Endothelial cell (in vitro differentiated cells): Measurements from ENCODE around the gene CA10. TPM values are rescaled to one million over a fixed set of nuclear protein-coding genes. Genes with fewer than 3 reads are reported as not detected.

Experiments
- DNase-seq: peaks from one replicate; pipeline ENCODE4 v3.0.0; 2021; ENCODE audit warnings: low spot score
- H3K27ac Mint-ChIP-seq: one replicate; pipeline ENCODE4 v1.8.0; 2021; ENCODE audit warnings: mixed read lengths, inconsistent platforms; ENCODE audit not compliant: unreplicated experiment
- H3K27me3 Mint-ChIP-seq: one replicate; pipeline ENCODE4 v1.8.0; 2021; ENCODE audit warnings: mild to moderate bottlenecking, moderate library complexity, mixed read lengths, inconsistent platforms; ENCODE audit not compliant: unreplicated experiment
- H3K36me3 Mint-ChIP-seq: one replicate; pipeline ENCODE4 v1.8.0; 2021; ENCODE audit warnings: mild to moderate bottlenecking, low read depth, mixed read lengths, inconsistent platforms; ENCODE audit not compliant: unreplicated experiment
- H3K4me1 Mint-ChIP-seq: one replicate; pipeline ENCODE4 v1.8.0; 2021; ENCODE audit warnings: mild to moderate bottlenecking, mixed read lengths, inconsistent platforms; ENCODE audit not compliant: unreplicated experiment
- H3K4me3 Mint-ChIP-seq: one replicate; pipeline ENCODE4 v1.8.0; 2021; ENCODE audit warnings: mild to moderate bottlenecking, mixed read lengths, inconsistent platforms; ENCODE audit not compliant: unreplicated experiment
- H3K9me3 Mint-ChIP-seq: one replicate; pipeline ENCODE4 v1.8.0; 2021; ENCODE audit warnings: mixed read lengths, inconsistent platforms; ENCODE audit not compliant: unreplicated experiment
- total RNA-seq: library from RNA; stranded (reverse); fragmentation: NEBNext Ultra II Directional; extraction: Animal tissue kit (Norgen Biotek cat#: 25700); gene quantifications from one replicate; pipeline ENCODE4 v1.2.1, GENCODE V29; 2021; ENCODE audit not compliant: unreplicated experiment
- TF ChIP-seq, protein P1 (sequence below): fragments of 200-600 bp; sonication (generic); IDR thresholded peaks from one replicate; pipeline ENCODE4 v1.5.0; 2021; ENCODE audit warnings: antibody characterized with exemption; ENCODE audit not compliant: unreplicated experiment

CA10 gene
- total RNA-seq, 1 donor from 2014 or later: not detected

- Mint-ChIP-seq H3K27ac (no peak overlapping the region), H3K4me3 (no peak overlapping the region), H3K36me3 (no peaks in the 10 kb centered on the region), H3K27me3 (peaks cover 2% of the 10 kb centered on the region), H3K4me1 (no peaks in the 10 kb centered on the region), H3K9me3 (no peaks in the 10 kb centered on the region)
- no peak for DNase-seq
- TF ChIP-seq, protein P1, sequence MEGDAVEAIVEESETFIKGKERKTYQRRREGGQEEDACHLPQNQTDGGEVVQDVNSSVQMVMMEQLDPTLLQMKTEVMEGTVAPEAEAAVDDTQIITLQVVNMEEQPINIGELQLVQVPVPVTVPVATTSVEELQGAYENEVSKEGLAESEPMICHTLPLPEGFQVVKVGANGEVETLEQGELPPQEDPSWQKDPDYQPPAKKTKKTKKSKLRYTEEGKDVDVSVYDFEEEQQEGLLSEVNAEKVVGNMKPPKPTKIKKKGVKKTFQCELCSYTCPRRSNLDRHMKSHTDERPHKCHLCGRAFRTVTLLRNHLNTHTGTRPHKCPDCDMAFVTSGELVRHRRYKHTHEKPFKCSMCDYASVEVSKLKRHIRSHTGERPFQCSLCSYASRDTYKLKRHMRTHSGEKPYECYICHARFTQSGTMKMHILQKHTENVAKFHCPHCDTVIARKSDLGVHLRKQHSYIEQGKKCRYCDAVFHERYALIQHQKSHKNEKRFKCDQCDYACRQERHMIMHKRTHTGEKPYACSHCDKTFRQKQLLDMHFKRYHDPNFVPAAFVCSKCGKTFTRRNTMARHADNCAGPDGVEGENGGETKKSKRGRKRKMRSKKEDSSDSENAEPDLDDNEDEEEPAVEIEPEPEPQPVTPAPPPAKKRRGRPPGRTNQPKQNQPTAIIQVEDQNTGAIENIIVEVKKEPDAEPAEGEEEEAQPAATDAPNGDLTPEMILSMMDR: no peak
Observed at GRCh38 chr17:52030052-52030451, 128.5 kb downstream of the CA10 start.

- H3K4me3 Mint-ChIP-seq: no peak overlapping the region
- H3K27me3 Mint-ChIP-seq: peaks cover 3% of the 10 kb centered on the region
- no peaks in the 10 kb centered on the region for H3K4me1 Mint-ChIP-seq
- no peak for DNase-seq
- H3K36me3 Mint-ChIP-seq: no peaks in the 10 kb centered on the region
- no peaks in the 10 kb centered on the region for H3K9me3 Mint-ChIP-seq
- no peak overlapping the region for H3K27ac Mint-ChIP-seq
- TF ChIP-seq, protein P1: no peak
Observed at GRCh38 chr17:52027620-52028295, 130.8 kb downstream of the CA10 start.

DNA sequence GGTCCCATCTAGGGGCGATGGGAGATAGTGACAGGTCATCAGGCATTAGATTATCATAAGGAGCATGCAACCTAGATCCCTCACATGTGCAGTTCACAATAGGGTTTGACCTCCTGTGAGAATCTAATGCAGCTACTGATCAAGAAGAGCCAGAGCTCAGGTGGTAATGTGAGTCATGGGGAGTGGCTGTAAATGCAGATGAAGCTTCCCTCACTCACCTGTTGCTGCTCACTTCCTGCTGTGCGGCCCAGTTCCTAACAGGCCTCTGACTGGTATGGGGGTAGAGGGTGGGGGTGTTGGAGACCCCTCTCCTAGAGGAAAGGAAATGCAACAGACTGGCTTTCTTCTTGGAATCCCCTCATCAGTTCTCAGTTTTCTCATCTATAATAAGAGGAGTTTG is 131.4 kb downstream of the CA10 start:
- DNase-seq: no peak
- Mint-ChIP-seq H3K4me1 (no peaks in the 10 kb centered on the region), H3K36me3 (no peaks in the 10 kb centered on the region), H3K4me3 (no peak overlapping the region), H3K27ac (no peak overlapping the region), H3K9me3 (no peaks in the 10 kb centered on the region), H3K27me3 (peaks cover 3% of the 10 kb centered on the region)
- TF ChIP-seq, protein P1: no peak

- Mint-ChIP-seq H3K4me1 (no peaks in the 10 kb centered on the region), H3K4me3 (no peak overlapping the region), H3K27ac (no peak overlapping the region), H3K9me3 (no peaks in the 10 kb centered on the region), H3K27me3 (peaks cover 3% of the 10 kb centered on the region), H3K36me3 (no peaks in the 10 kb centered on the region)
- TF ChIP-seq, protein P1: no peak
- no peak for DNase-seq
Observed at GRCh38 chr17:52026075-52026474, 132.4 kb downstream of the CA10 start.

- H3K36me3 Mint-ChIP-seq: no peaks in the 10 kb centered on the region
- no peaks in the 10 kb centered on the region for H3K9me3 Mint-ChIP-seq
- no peak overlapping the region for H3K4me3 Mint-ChIP-seq
- no peak overlapping the region for H3K27ac Mint-ChIP-seq
- DNase-seq: no peak
- TF ChIP-seq, protein P1: no peak
- H3K27me3 Mint-ChIP-seq: peaks cover 3% of the 10 kb centered on the region
- no peaks in the 10 kb centered on the region for H3K4me1 Mint-ChIP-seq
Observed at GRCh38 chr17:52025236-52025635, 133.3 kb downstream of the CA10 start.
